HG03442 (cell line): Measurements from ENCODE around the gene CPSF4.
"Not testable (repeated sequence)": the region's sequence is repeated elsewhere in the genome, so short reads cannot be mapped to it uniquely, and the experiment has no call there.

Experiments
- ATAC-seq: cut with Tn5 transposase; IDR thresholded peaks from one replicate; pipeline ENCODE4 v1.9.1; 2021; ENCODE audit warnings: mild to moderate bottlenecking, moderate library complexity; ENCODE audit not compliant: unreplicated experiment

CPSF4 gene

GRCh38 chr7:99485094-99485493, 46.4 kb downstream of the CPSF4 start:
- no peak for ATAC-seq

- no peak for ATAC-seq
Measured at GRCh38 chr7:99489235-99489634, 50.5 kb downstream of the CPSF4 start.

DNA sequence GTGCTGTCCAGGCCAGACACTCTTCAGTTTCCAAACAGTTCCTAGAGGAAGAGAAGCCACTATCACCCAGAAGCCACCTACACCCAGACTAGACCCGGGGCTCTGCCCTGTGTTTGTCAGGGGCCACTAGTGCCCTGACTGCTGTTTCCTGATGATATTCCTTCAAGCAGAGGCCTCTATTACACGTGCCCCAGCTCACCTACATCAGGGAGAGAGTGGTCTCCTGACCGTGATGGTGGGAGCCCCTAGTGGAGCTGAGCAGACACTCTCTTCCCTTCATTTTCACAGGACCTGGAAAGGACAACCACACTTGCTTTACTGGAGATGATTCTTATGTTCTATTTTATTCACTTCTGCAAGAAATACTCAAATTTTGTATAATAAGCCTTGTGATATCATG, 52.1 kb downstream of the CPSF4 start:
- no peak for ATAC-seq

DNA sequence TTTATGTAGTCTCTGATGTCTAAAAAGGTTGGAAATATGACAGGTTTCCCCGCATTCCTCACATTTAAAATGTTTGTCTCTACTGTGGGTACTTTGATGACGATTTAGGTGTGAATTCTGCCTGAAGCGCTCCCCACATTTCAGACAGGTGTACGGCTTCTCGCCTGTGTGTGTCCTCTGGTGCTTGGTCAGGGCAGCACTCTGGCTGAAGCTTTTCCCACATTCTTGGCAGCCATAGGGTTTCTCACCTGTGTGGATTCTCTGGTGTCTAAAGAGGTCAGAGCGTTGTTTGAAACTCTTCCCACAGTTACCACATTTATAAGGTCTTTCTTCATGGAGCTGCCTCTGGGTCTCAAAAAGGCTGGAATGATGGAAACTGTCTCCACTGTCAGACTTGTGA, 55.1 kb downstream of the CPSF4 start:
- ATAC-seq: no peak

DNA sequence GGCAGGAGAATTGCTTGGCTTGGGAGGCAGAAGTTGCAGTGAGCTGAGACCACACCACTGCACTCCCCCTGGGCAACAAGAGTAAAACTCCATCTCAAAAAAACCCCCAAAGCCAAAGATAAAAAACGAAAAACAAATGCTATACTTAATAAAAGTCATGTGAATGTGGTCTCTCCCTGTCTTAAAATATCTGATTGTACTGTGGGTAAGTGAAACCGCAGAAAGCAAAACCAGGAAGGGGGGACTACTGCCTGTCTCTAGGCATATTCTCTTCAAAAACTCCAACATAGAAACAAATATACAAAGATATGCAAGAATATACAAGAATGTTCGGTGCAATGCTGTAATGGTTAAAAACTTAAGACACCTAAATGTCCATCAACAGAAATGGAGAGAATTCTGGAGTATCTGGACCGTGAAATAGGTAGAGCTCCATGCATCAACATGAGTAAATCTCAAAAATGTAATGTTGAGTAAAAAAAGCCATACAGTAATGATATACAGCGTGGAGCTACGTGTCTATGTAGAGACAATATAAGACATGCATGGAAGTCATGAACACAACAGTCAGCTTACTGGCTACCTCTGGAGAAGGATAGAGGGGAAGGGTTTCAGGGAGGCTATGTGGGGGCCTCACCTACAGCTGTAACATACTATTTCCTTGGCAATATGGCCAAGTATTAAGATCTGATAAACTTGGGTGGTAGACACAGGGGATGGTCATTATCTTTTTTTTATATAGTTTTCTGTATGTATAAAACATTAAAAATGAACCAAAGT, 59.2 kb downstream of the CPSF4 start:
- ATAC-seq: no peak

GRCh38 chr7:99498546-99498944, 59.8 kb downstream of the CPSF4 start:
- no peak for ATAC-seq

- no peak for ATAC-seq
Measured at GRCh38 chr7:99499371-99499720, 60.6 kb downstream of the CPSF4 start.

DNA sequence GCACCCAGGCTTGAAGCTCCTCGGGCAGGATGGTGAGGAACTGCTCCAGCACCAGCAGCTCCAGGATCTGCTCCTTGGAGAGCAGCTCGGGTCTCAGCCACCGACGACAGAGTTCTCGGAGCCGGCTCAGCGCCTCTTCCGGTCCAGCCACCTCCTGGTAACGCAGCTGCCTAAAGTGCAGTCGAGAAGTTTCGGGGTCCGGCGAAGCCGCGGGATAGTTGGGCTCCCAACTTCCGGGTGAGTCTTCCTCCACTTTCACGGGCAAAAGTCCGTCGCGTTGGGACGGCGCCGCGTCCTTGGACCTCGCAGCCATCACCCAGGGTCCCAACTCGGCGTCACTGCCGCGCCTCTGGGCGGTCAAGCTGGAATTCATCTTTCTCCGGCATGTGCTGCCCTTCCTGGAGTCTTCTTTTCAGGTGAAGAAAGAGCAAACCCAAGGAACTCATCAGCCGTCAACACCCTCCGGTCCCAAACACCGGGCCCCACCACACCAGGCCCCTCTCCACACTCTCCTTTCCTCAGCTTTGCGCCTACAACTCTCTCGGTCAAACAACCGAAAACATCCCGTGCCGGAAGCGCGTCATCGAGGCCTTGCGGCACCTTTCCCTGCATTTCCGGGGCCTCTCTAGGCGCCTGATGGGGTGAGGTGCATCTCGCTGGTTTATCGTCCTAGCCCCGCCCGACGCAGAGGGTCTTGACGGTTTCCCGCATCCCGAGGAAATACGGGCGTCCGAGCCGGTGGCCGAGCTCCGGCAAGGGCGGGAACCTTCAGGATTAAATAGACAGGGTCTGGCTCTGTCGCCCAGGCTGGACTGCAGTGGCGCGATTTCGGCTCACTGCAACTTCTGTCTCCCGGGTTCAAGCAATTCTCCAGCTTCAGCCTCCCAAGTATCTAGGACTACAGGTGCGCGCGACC, 61.2 kb downstream of the CPSF4 start, which contains the start of gene ZNF394:
Gene ZNF394 (minus strand): TSS at position 561 of the 916 bp plus-strand sequence. CDS start 188 bp downstream, at position 373.
- ATAC-seq: peak; percentile 44

GRCh38 chr7:99500637-99501009, 61.9 kb downstream of the CPSF4 start:
- no peak for ATAC-seq

DNA sequence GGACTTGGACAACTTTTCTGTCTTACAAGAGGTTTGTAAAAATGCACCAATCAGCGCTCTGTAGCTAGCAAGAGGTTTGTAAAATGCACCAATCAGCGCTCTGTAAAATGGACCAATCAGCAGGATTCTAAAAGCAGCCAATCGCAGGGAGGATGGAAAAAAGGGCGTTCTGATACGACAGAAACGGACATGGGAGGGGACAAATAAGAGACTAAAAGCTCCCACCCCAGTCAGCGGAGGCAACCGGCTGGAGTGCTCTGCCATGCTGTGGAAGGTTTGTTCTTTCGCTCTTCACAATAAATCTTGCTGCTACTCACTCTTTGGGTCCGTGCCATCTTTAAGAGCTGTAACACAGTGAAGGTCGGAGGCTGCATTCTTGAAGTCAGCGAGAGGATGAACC, 62.5 kb downstream of the CPSF4 start:
- ATAC-seq: not testable (repeated sequence)

DNA sequence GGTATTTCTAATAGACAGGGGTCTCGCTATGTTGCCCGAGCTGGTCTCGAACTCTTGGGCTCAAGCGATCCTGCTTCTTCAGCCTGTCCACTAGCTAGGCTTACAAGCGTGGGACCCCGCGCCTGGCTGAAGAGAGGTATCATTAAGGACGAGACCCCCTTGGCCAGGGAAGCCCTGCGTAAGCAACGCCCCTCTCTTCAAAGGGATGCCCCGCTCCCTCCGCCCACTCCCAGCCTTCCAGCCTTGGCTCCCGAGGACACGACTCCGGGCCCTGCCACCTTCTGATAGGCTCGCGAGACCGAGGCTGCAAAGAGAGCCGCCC, 65.5 kb downstream of the CPSF4 start:
- no peak for ATAC-seq

DNA sequence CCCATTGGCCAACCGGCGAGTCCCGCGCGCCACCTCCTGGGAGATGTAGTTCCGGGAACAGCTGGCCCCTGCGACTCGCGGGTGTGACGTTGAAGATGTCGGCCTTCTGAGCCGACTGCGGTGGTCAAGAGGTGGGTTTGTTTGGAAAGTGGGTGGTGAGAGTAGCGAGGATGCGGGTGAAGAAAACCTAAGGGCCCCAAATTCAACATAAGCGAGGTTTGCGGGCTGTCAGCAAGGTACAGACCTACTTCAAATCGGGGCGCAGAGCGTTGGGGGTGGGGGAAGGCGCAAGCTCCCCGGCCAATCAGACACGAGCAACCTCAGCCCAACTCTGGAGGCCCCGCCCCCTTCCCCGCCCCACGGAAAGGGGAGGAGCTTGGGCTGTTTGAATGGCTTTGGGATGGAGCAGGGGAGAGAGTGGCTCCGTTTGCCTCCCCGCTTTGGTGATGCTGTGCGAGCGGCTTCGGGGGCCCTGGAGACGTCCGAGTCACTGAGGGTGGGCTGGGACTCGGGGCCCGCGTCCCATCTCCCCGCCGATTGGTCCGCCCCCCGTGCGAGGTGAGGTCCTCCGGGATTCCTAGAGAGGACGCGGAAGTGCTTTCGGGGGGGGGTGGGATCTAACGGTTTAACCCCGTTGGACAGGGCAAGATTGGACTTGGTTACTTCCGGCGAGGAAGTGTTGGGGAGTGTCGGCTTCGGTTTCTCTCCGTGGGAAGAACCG, 66.0 kb downstream of the CPSF4 start, which contains the start of gene ZKSCAN5:
Gene ZKSCAN5 (plus strand): TSS at position 60 of the 721 bp plus-strand sequence. CDS start 1,383 bp downstream, outside the sequence.
- ATAC-seq: peak; percentile 72

- ATAC-seq: no peak
Measured at GRCh38 chr7:99505324-99505662, 66.5 kb downstream of the CPSF4 start.
